Measurements from ENCODE around the gene DIDO1. TPM values are rescaled to one million over a fixed set of nuclear protein-coding genes. Genes with fewer than 3 reads are reported as not detected.

DIDO1 gene
- total and polyA plus RNA-seq, 2 of the 13 experiments (the other 11 are each of a cell fraction or from before 2014, with no cell fraction given), result 75.0 to 75.1 TPM

- TF ChIP-seq, protein P1, sequence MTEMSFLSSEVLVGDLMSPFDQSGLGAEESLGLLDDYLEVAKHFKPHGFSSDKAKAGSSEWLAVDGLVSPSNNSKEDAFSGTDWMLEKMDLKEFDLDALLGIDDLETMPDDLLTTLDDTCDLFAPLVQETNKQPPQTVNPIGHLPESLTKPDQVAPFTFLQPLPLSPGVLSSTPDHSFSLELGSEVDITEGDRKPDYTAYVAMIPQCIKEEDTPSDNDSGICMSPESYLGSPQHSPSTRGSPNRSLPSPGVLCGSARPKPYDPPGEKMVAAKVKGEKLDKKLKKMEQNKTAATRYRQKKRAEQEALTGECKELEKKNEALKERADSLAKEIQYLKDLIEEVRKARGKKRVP (CRISPR knock-in tag; IDR thresholded peaks at IDR 0.05), result no peak
- no peak for TF ChIP-seq NFIC (IDR thresholded peaks at IDR 0.05; ENCODE audit: low read length)
- TF ChIP-seq ZNF362 (CRISPR knock-in tag; IDR thresholded peaks at IDR 0.05; ENCODE audit: borderline replicate concordance), result no peak
- TF ChIP-seq, protein P2, sequence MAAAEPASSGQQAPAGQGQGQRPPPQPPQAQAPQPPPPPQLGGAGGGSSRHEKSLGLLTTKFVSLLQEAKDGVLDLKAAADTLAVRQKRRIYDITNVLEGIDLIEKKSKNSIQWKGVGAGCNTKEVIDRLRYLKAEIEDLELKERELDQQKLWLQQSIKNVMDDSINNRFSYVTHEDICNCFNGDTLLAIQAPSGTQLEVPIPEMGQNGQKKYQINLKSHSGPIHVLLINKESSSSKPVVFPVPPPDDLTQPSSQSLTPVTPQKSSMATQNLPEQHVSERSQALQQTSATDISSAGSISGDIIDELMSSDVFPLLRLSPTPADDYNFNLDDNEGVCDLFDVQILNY (CRISPR knock-in tag; conservative IDR thresholded peaks at IDR 0.05), result no peak
- no peak for TF ChIP-seq ZNF678 (CRISPR knock-in tag; IDR thresholded peaks at IDR 0.05)
- TF ChIP-seq ZBTB4 (CRISPR knock-in tag; IDR thresholded peaks at IDR 0.05; ENCODE audit: borderline replicate concordance), result no peak
- TF ChIP-seq PITX1 (CRISPR knock-in tag; IDR thresholded peaks at IDR 0.05), result no peak
- no peak for TF ChIP-seq ELF1 (CRISPR knock-in tag; IDR thresholded peaks at IDR 0.05)
These were observed 40.8 kb upstream of the DIDO1 start (continued) for GRCh38 chr20:62967149-62967501.

Data from HepG2 (cell line).